Putamen (tissue), 1 donor: ENCODE data around the gene CENPX.

Experiments used
- DNase-seq: peaks from one replicate; pipeline ENCODE4 v3.0.0-alpha.2; 2016; ENCODE audit warnings: low spot score

Gene CENPX

GRCh38 chr17:82023447-82024241 is 966 bp upstream of the CENPX start:
- DNase-seq, result no peak

- peak; percentile 100 for DNase-seq
Observed at GRCh38 chr17:82022981-82023446, 336 bp upstream of the CENPX start, which contains the start of gene LRRC45. LRRC45 (plus strand) TSS chr17:82023305; CDS start chr17:82023644, 339 bp downstream.

- DNase-seq, result no peak
Observed at GRCh38 chr17:82021900-82022309, 773 bp downstream of the CENPX start.

- DNase-seq, result peak; percentile 70
Observed at GRCh38 chr17:82021107-82021899, 1.4 kb downstream of the CENPX start.

GRCh38 chr17:82020572-82021106 is 2.0 kb downstream of the CENPX start:
- no peak for DNase-seq

GRCh38 chr17:82019690-82020571 is 2.7 kb downstream of the CENPX start:
- DNase-seq, result no peak

GRCh38 chr17:82018989-82019689 is 3.5 kb downstream of the CENPX start:
- DNase-seq, result no peak

GRCh38 chr17:82018152-82018988 is 4.3 kb downstream of the CENPX start:
- DNase-seq, result no peak

- no peak for DNase-seq
Observed at GRCh38 chr17:82017612-82018151, 5.0 kb downstream of the CENPX start.

- DNase-seq, result no peak
Observed at GRCh38 chr17:82016875-82017459, 5.7 kb downstream of the CENPX start.

- no peak for DNase-seq
Observed at GRCh38 chr17:82016061-82016874, 6.4 kb downstream of the CENPX start.

- no peak for DNase-seq
Observed at GRCh38 chr17:82015311-82015971, 7.2 kb downstream of the CENPX start.

- DNase-seq, result no peak
Observed at GRCh38 chr17:82014971-82015310, 7.7 kb downstream of the CENPX start.

GRCh38 chr17:82014432-82014831 is 8.2 kb downstream of the CENPX start:
- peak; percentile 54 for DNase-seq

- no peak for DNase-seq
Observed at GRCh38 chr17:82013772-82014321, 8.8 kb downstream of the CENPX start.

- peak; percentile 52 for DNase-seq
Observed at GRCh38 chr17:82013341-82013740, 9.3 kb downstream of the CENPX start.

- no peak for DNase-seq
Observed at GRCh38 chr17:82012640-82013295, 9.9 kb downstream of the CENPX start.
